Activated gamma-delta T cell treated with anti-CD3 and anti-CD28 coated beads, Interleukin-2, amount 50 U/mL, for 16 hours (primary cell): ENCODE data around the gene BAIAP2L2.
"Not testable (repeated sequence)": the region's sequence is repeated elsewhere in the genome, so short reads cannot be mapped to it uniquely, and the experiment has no call there.

Source experiments
- DNase-seq: peaks from one replicate; pipeline ENCODE4 v3.0.0-alpha.2; 2020; ENCODE audit warnings: low read depth

BAIAP2L2 gene

GRCh38 chr22:38038890-38039812 lies 71.3 kb downstream of the BAIAP2L2 start:
- no peak for DNase-seq

- no peak for DNase-seq
Observed at GRCh38 chr22:38038426-38038825, 72.1 kb downstream of the BAIAP2L2 start.

GRCh38 chr22:38037367-38038150 lies 72.9 kb downstream of the BAIAP2L2 start:
- DNase-seq, result not testable (repeated sequence)

- DNase-seq, result no peak
Observed at GRCh38 chr22:38036392-38037062, 74.0 kb downstream of the BAIAP2L2 start.

- no peak for DNase-seq
Observed at GRCh38 chr22:38035530-38035885, 75.0 kb downstream of the BAIAP2L2 start.
